SW 1271 (cell line): ENCODE data around the gene CD300A.
A peak's percentile ranks its signal among the peaks of the same experiment; 100 is the strongest.

Experiments
- DNase-seq, 2 experiments: peaks; one replicate each; lab custom pipeline; 2025; lab: John Stamatoyannopoulos, UW

CD300A gene

DNA sequence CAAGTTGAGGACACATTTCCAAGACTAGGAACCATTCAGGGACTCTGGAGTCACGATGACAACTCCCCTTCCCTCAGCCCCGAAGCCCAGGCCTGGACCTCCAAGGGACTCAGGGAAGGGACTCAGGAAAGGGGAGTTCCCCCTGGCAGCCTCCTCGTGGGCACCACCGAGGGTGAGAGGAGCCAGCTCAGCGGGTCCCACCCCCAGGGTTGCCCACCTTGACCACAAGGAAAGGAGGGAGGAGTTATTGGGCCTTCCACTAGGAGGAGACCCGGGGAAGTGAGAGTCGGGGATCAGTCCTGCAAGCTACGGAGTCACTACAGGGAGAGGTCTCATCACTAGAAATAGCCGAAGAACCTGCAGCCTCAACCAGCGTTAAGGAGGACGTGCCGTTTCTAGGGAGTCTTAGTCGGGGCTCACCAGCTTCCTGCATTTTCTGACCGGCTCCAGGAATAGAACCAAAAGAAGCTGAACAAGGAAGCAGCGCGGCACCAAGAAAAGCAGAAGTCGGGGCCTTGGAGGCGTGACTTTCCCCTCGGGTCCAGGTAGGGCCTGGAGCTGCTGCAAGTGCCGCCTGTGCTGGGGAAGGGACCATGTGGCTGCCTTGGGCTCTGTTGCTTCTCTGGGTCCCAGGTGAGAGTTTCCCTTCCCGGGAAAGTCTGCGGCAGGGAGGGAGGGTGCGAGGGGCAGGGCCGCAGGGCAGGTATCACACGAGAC lies at the start of gene CD300A:
CD300A (plus strand) TSS at position 524 of the 717 bp plus-strand sequence; CDS start at position 594, 70 bp downstream.
- no peak for DNase-seq

- DNase-seq = peak in 1 of 2 experiments; percentile 34
Observed at GRCh38 chr17:74417178-74418045, 49.0 kb upstream of the CD300A start.

DNA sequence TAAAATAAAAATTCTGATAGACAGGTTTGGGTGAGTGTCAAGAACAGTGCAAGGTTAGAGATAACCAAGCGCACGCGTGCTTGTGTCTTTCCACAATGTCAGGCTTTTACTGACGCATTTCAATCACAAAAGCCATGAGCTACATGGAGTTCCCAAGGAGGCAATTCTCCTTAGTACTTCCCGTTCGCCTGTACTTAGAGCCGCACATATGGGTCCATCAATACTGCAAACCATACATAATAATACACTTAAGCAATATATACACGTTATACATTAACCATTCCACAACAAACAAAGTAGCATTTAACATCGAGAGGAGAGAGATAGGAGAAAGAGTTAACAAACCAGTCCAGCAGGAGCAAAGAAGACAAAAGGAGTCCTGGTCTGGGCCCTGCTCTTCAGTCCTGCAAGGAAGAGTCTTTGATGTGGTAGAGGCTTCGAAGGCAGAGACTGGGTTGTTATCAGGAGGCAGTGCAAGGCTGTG lies 46.5 kb upstream of the CD300A start:
- no peak for DNase-seq

DNA sequence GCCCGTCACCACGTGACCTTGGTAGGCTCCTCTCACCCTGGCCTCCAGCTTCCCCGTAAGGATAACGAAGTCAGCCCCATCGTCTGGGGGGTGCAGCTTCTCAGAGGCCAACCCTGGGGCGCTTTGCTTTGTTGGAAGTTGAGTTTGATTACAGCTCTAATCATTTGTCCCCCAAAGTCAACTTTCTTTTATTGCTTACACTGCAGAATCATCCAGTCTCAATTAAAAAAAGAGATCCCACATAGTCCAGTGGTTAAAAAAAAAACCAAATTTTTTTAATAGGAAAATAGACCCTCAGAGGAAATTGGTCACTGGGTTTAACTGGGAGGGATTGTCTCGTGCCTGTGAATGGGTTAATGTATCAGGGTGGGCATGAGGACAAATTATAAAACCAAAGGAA lies 42.3 kb upstream of the CD300A start:
- DNase-seq = no peak

- DNase-seq = no peak
Observed at GRCh38 chr17:74424657-74425056, 41.8 kb upstream of the CD300A start.

GRCh38 chr17:74426551-74427047 lies 39.8 kb upstream of the CD300A start:
- no peak for DNase-seq

GRCh38 chr17:74427048-74427762 lies 39.2 kb upstream of the CD300A start:
- no peak for DNase-seq

GRCh38 chr17:74427763-74428153 lies 38.7 kb upstream of the CD300A start:
- DNase-seq = no peak

- no peak for DNase-seq
Observed at GRCh38 chr17:74429604-74430384, 36.6 kb upstream of the CD300A start.

- DNase-seq = no peak
Observed at GRCh38 chr17:74430385-74430705, 36.1 kb upstream of the CD300A start.

- DNase-seq = no peak
Observed at GRCh38 chr17:74430706-74431567, 35.5 kb upstream of the CD300A start.

- DNase-seq = no peak
Observed at GRCh38 chr17:74431568-74432423, 34.6 kb upstream of the CD300A start, which contains the start of gene GPRC5C. Gene GPRC5C, plus strand, starts transcription at chr17:74432088. Its CDS starts 7,689 bp downstream, at chr17:74439777.

GRCh38 chr17:74432424-74432690 lies 34.1 kb upstream of the CD300A start:
- DNase-seq = no peak

DNA sequence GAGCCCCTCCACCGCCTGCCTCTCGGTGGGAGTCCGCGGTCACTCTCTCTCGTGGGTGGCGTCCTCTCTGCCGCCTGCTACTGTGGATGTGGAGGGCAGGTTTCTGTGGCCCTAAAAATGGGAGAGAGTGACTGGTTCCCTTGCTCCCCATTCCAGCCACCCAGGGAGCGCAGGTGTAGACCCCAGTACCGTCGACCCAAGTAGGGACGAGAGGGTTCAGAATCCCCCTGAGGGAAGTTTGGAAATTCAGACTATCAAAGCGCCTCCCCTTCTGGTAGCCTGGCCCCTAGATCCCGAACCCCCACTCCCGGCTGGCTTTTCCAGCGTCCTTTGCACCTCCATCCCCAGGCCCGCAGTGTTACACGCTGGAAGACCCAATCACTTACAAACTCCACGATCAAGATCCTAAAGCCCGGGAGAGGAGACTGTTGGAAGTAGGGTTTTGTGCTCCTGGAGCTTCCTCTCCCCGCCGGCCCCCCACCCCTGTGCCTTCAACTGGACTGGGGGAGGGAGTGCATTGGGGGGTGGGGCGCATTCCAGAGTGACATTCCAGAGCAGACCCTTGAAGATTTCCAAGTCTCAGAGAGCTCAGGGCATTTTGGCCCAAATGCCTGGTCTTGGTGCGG lies 33.6 kb upstream of the CD300A start:
- no peak for DNase-seq

DNA sequence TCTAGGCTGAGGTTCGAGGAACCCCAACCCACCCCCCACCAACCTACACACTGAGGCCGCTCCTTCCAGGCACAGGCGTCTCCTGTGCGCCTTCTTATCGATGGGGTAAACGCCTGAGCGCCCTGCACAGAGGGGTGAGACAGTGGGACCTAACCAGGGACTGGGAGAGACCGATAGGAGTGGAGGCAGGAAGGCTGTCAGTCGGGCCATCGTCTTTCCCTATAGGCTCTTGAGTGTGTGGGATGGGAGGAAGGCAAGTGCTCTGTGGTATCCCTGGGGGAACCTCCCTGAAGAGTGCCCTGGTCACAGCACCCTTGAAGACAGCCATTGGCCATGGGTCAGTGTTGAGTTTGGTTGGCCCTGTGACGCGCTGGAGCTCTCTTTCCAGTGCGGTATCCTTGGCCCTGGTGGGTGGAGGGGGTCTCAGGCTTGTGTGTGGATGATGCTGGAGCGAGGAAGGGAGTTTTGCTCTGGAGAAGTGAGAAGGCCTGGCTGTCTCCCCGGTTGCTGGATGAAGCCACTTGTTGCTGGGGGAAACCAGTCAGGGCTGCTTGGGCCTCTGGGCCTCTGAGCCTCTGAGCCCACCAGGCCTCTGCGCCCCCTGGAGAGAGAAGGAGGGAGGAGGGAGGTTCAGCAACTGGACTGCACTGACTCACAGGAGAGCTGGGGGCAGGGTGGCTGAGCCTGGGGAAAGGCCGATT lies 32.9 kb upstream of the CD300A start:
- DNase-seq = no peak

DNA sequence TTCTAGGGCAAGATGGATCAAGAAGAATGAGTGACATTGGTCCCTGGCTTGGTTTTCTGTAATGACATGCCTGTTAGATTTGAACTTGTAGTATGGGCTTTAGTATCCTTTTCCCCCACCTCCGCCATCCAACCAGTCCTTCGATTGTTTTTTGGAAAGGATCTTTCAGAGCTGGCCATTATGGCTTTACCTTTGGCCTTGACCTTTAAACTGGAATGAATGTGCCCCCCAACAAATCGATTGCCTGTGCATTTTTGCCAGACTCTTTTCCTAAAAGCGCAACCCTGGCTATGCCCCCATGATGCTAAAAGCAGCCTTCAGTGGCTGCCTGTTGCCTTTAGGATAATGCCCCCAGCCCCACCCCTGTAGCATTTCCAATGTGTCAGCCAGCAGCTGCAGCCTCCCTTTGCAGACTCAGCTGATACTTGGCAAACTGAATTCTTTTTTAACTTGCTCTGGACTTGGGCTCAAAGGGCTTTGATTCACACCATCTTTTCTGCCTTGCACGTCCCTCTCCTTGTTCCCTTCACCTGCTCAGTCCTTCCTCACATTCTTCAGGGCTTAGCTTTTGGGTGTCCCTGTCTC lies 30.6 kb upstream of the CD300A start:
- no peak for DNase-seq

DNA sequence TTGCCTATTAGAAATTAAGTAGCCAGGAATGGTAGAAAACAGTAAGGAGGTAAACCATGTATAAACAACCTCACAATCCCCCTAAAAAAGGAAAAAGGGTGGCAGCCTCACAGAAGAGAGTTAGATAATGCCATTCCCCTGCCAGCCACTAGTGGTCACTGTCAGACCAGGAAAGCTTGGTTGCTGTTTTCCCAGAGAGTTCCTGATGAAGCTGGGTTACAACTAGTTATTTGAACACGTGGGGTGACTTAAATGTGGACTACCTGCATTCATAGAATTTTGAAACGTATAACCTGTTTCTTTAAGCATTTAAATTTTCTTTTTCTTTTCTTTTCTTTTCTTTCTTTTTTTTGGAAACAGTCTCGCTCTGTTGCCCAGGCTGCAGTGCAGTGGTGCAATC lies 28.7 kb upstream of the CD300A start:
- DNase-seq = no peak
